Esophagus squamous epithelium (tissue), 5 donors: ENCODE data around the gene RIMS4. TPM values are rescaled to one million over a fixed set of nuclear protein-coding genes. Genes with fewer than 3 reads are reported as not detected.

ENCODE experiments used
- DNase-seq: peaks from one replicate; lab custom pipeline; 2025; lab: John Stamatoyannopoulos, UW
- H3K27ac ChIP-seq, 4 donors: fragments of 200-600 bp; sonication (generic); one replicate each; pipeline ENCODE4 v1.5.1; 2016 to 2019; ENCODE audit warnings: mild to moderate bottlenecking in 1 of 4
- H3K27me3 ChIP-seq, 4 donors: fragments of 200-600 bp; sonication (generic); 1 replicate in 3 of 4; 2 replicates in 1 of 4; pipeline versions ENCODE4 v1.5.1 to v1.6.0; 2017 to 2021; ENCODE audit warnings: antibody characterized with exemption in 1 of 4
- H3K36me3 ChIP-seq, 3 donors: fragments of 200-600 bp; sonication (generic); one replicate each; pipeline ENCODE4 v1.5.1; 2016 to 2019
- H3K4me1 ChIP-seq, 3 donors: fragments of 200-600 bp; sonication (generic); one replicate each; pipeline ENCODE4 v1.5.1; 2017 to 2019
- H3K4me3 ChIP-seq, 4 donors: fragments of 200-600 bp; sonication (generic); 1 replicate in 3 of 4; 2 replicates in 1 of 4; pipeline ENCODE4 v1.5.1; 2016 to 2019; ENCODE audit warnings: mild to moderate bottlenecking in 2 of 4, moderate library complexity in 1 of 4
- H3K9me3 ChIP-seq, 3 donors: fragments of 200-600 bp; sonication (generic); one replicate each; pipeline ENCODE4 v1.5.1; 2016 to 2019
- CTCF ChIP-seq, 6 experiments: fragments of 450-650 bp in 4 of 6; fragments of 200-600 bp in 2 of 6; sonication (generic) in 2 of 6; IDR thresholded peaks; one replicate each; pipeline ENCODE4 v1.5.1; 2016 to 2019; ENCODE audit warnings: antibody characterized with exemption in 6 of 6, mild to moderate bottlenecking in 4 of 6, moderate library complexity in 4 of 6
- POLR2A ChIP-seq, 4 donors: fragments of 450-650 bp; IDR thresholded peaks; one replicate each; pipeline ENCODE4 v1.6.1; 2017; ENCODE audit warnings: antibody characterized with exemption in 4 of 4, mild to moderate bottlenecking in 4 of 4, moderate library complexity in 3 of 4
- WGBS, 2 donors: methylation state at CpG; one replicate each; pipeline ENCODE4 v1.1.5; 2018; 5-methylcytosine and 5-hydroxymethylcytosine counted together
- intact Hi-C: fragments of 100-400 bp; cut with DNase I; formaldehyde crosslinking; loops from one replicate; pipeline ENCODE4 v1.15.0; 2022
- total RNA-seq, 4 donors: library from RNA; depleted of rRNA; stranded (reverse); fragments of >200 nt; gene quantifications; one replicate each; pipeline ENCODE4 v1.1.0, GENCODE V29; 2016
- donor health status: DM: yes; HTN: yes; CAD: no.

RIMS4 gene
- total RNA-seq, 4 donors from 2014 or later, result 0.32 to 1.7 TPM; not detected in 2

DNA sequence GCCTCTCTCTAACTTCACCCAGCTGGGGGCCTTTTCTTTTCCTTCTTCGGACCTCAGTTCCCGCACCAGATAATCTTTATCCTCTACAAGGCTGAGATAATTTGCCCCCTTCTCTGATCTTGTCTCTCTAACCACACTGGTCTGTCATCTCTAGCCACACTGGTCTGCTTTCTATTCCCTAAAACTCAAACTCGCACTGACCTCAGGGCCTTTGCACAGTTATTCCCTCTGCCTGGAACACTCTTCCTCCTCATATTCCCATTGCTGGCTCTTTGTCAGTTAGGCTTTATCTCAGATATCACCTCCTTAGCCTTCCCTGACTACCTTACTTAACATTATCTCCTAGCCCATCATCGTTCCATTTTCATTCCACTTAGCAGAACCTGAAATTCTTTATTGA is 7.6 kb downstream of the RIMS4 start:
- intact Hi-C loops, result no loop called here
- peaks cover 0 to 64% (median 0%) of the 10 kb centered on the region in 4 donors for H3K27me3 ChIP-seq
- 87 to 89% methylated on average over 4 of the region's 4 CpGs for WGBS, 2 donors

DNA sequence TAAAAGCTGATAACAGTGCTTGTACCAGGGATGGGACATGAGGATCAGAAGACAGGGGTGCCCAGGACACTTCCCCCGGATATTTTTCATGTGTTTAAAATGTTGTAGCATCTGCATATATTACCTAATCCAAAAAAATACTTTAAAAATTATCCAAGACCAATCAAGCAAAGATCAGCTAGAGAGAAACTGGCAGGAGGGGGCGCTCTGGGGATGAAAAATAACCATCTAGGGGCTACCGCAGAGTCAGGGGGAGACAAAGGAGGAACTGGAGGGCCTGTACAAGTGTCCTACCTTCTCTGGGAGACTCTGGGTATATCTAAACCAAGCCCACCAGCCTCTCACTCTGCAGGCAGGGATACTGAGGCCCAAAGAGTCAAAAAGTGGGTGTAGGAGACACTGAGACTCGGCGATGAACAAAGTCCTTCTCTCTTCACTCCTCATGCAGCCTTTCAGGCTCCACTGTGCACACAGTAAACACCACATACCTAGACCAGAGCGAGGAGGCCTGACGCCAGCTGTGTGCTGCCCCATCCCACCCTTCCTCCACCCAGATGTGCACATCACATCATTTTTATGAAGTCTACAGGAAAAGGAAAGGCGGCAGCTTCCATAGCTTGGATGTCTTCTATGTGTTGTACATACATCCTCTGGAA is 9.8 kb downstream of the RIMS4 start:
- TF ChIP-seq CTCF (IDR thresholded peaks at IDR 0.05), result no peak
- TF ChIP-seq POLR2A (IDR thresholded peaks at IDR 0.05), result no peak
- Histone ChIP-seq H3K27me3 (peaks cover 0 to 60% (median 0%) of the 10 kb centered on the region in 4 donors), H3K4me3 (no peak overlapping the region), H3K36me3 (no peaks in the 10 kb centered on the region), H3K27ac (no peak overlapping the region), H3K9me3 (no peaks in the 10 kb centered on the region), H3K4me1 (no peaks in the 10 kb centered on the region)
- no peak for DNase-seq
- intact Hi-C loops, result no loop called here
- 64 to 70% methylated on average over 8 of the region's 8 CpGs for WGBS, 2 donors

More for the DNA sequence above, 7.6 kb downstream of the RIMS4 start:
- Histone ChIP-seq H3K9me3 (no peaks in the 10 kb centered on the region), H3K4me3 (no peak overlapping the region), H3K27ac (no peak overlapping the region), H3K36me3 (no peaks in the 10 kb centered on the region), H3K4me1 (no peaks in the 10 kb centered on the region)
- DNase-seq, result no peak
- TF ChIP-seq CTCF (IDR thresholded peaks at IDR 0.05) (no peak), POLR2A (IDR thresholded peaks at IDR 0.05) (no peak)

GRCh38 chr20:44799691-44800090 is 10.7 kb downstream of the RIMS4 start:
- TF ChIP-seq POLR2A (IDR thresholded peaks at IDR 0.05), result no peak
- no peak for TF ChIP-seq CTCF (IDR thresholded peaks at IDR 0.05)
- DNase-seq, result no peak
- H3K4me1 ChIP-seq, result no peaks in the 10 kb centered on the region
- H3K9me3 ChIP-seq, result no peaks in the 10 kb centered on the region
- H3K36me3 ChIP-seq, result no peaks in the 10 kb centered on the region
- no peak overlapping the region for H3K27ac ChIP-seq
- 67 to 71% methylated on average over 4 to 5 of the region's 5 CpGs for WGBS, 2 donors
- H3K4me3 ChIP-seq, result no peak overlapping the region
- peaks cover 0 to 58% (median 0%) of the 10 kb centered on the region in 4 donors for H3K27me3 ChIP-seq
- intact Hi-C loops, result no loop called here

GRCh38 chr20:44796758-44797457 is 13.4 kb downstream of the RIMS4 start:
- intact Hi-C loops, result no loop called here
- no peak overlapping the region for H3K4me3 ChIP-seq
- TF ChIP-seq POLR2A (IDR thresholded peaks at IDR 0.05) (no peak), CTCF (IDR thresholded peaks at IDR 0.05) (no peak)
- DNase-seq, result no peak
- H3K27ac ChIP-seq, result no peak overlapping the region
- peaks cover 0 to 30% (median 0%) of the 10 kb centered on the region in 4 donors for H3K27me3 ChIP-seq
- H3K4me1 ChIP-seq, result no peaks in the 10 kb centered on the region
- 90% methylated on average over 3 of the region's 3 CpGs for WGBS, 2 donors
- H3K9me3 ChIP-seq, result no peaks in the 10 kb centered on the region
- no peaks in the 10 kb centered on the region for H3K36me3 ChIP-seq

DNA sequence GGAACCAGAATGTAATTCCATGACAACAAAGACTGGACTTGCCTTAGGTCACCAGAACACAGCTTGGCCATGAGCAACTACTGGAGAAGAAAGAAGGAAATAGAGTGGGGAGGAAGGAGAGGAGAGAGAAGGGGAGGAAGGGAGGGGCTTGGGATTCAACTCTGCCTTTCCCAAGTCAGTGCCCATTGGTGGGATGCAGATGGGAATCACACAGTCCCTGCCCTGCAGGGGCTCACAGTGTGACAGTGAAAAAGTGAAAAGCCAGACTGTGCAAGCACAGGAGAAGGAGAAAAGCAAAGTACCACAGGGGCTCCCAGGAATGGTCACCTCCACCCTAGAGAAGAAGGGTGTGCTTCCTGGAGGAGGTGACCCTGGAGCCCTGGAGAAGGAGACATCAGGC is 14.0 kb downstream of the RIMS4 start:
- Histone ChIP-seq H3K27me3 (peaks cover 0 to 30% (median 0%) of the 10 kb centered on the region in 4 donors), H3K9me3 (no peaks in the 10 kb centered on the region), H3K4me3 (no peak overlapping the region), H3K4me1 (no peaks in the 10 kb centered on the region), H3K36me3 (no peaks in the 10 kb centered on the region), H3K27ac (no peak overlapping the region)
- TF ChIP-seq POLR2A (IDR thresholded peaks at IDR 0.05) (no peak), CTCF (IDR thresholded peaks at IDR 0.05) (no peak)
- no peak for DNase-seq
- intact Hi-C loops, result no loop called here
